Tongue (tissue), 2 donors: ENCODE data around the gene SENP2. TPM values are rescaled to one million over a fixed set of nuclear protein-coding genes. Genes with fewer than 3 reads are reported as not detected.

Experiments
- small RNA-seq: library from RNA; depleted of rRNA; stranded (forward); fragments of <200 nt; gene quantifications from one replicate; pipeline ENCODE3, GENCODE V24; 2014; ENCODE audit warnings: low replicate concordance
- total RNA-seq: library from RNA; depleted of rRNA; stranded (reverse); fragments of >200 nt; gene quantifications from one replicate; pipeline ENCODE4 v1.2.3, GENCODE V29; 2014

Gene SENP2
- total RNA-seq, 1 donor from 2014 or later, result 56.3 TPM

Small RNA genes within 50 kb of the gene (small RNA-seq; reads per million reads assigned to genes)
- gene AC133473.1, result not detected

Other genes with a start within 250 kb of the SENP2 start
- 20.8 TPM for gene MAP3K13, start 223.2 kb upstream of the SENP2 start, total RNA-seq
- 15.6 TPM for gene TMEM41A, start 87.3 kb upstream of the SENP2 start, total RNA-seq
- 1.3 TPM for gene LIPH, start 33.7 kb upstream of the SENP2 start, total RNA-seq
- gene IGF2BP2, start 238.7 kb downstream of the SENP2 start, total RNA-seq, result 41.4 TPM